Hematopoietic multipotent progenitor cell (in vitro differentiated cells): ENCODE data around the gene FSTL1. TPM values are rescaled to one million over a fixed set of nuclear protein-coding genes. Genes with fewer than 3 reads are reported as not detected.

Experiments
- DNase-seq, 3 donors: peaks; one replicate each; pipeline ENCODE4 v3.0.0-alpha.2; 2011 to 2015; ENCODE audit warnings: low read depth in 2 of 3, low spot score in 2 of 3
- total RNA-seq: library from RNA; depleted of rRNA; stranded (reverse); fragments of >200 nt; gene quantifications from one replicate; pipeline ENCODE4 v1.2.3, GENCODE V29; 2012

The FSTL1 gene
- 25.9 TPM for total RNA-seq

- peak in 2 of 3 donors; percentile 55 for DNase-seq
Observed at GRCh38 chr3:120450600-120451271, at the start of gene FSTL1. TSS of gene FSTL1 (minus strand) at chr3:120450992. CDS start at chr3:120450746, 246 bp downstream.

GRCh38 chr3:120498556-120499346, 48.0 kb upstream of the FSTL1 start:
- no peak for DNase-seq

- DNase-seq: no peak
Observed at GRCh38 chr3:120497818-120498217, 47.0 kb upstream of the FSTL1 start.

- DNase-seq: no peak
Observed at GRCh38 chr3:120497336-120497735, 46.5 kb upstream of the FSTL1 start.

- DNase-seq: no peak
Observed at GRCh38 chr3:120496278-120497002, 45.6 kb upstream of the FSTL1 start.

- no peak for DNase-seq
Observed at GRCh38 chr3:120495809-120496208, 45.0 kb upstream of the FSTL1 start.

GRCh38 chr3:120492103-120492502, 41.3 kb upstream of the FSTL1 start:
- no peak for DNase-seq

GRCh38 chr3:120489421-120489820, 38.6 kb upstream of the FSTL1 start:
- no peak for DNase-seq

GRCh38 chr3:120488296-120488695, 37.5 kb upstream of the FSTL1 start:
- no peak for DNase-seq

GRCh38 chr3:120487191-120487650, 36.4 kb upstream of the FSTL1 start:
- DNase-seq: no peak

GRCh38 chr3:120481081-120481480, 30.3 kb upstream of the FSTL1 start:
- no peak for DNase-seq

GRCh38 chr3:120477781-120478180, 27.0 kb upstream of the FSTL1 start:
- DNase-seq: no peak

- DNase-seq: no peak
Observed at GRCh38 chr3:120475722-120476377, 25.1 kb upstream of the FSTL1 start.

GRCh38 chr3:120473896-120474675, 23.3 kb upstream of the FSTL1 start:
- DNase-seq: no peak

- DNase-seq: no peak
Observed at GRCh38 chr3:120473389-120473788, 22.6 kb upstream of the FSTL1 start.

- no peak for DNase-seq
Observed at GRCh38 chr3:120472121-120472844, 21.5 kb upstream of the FSTL1 start.

- DNase-seq: no peak
Observed at GRCh38 chr3:120471643-120472042, 20.9 kb upstream of the FSTL1 start.

GRCh38 chr3:120470870-120471269, 20.1 kb upstream of the FSTL1 start:
- no peak for DNase-seq

GRCh38 chr3:120469882-120470301, 19.1 kb upstream of the FSTL1 start:
- no peak for DNase-seq
